ENCODE results near the gene LCMT2. TPM values are rescaled to one million over a fixed set of nuclear protein-coding genes. Genes with fewer than 3 reads are reported as not detected.

LCMT2 gene
- total RNA-seq, 1 donor from 2014 or later: 8.1 TPM

DNA sequence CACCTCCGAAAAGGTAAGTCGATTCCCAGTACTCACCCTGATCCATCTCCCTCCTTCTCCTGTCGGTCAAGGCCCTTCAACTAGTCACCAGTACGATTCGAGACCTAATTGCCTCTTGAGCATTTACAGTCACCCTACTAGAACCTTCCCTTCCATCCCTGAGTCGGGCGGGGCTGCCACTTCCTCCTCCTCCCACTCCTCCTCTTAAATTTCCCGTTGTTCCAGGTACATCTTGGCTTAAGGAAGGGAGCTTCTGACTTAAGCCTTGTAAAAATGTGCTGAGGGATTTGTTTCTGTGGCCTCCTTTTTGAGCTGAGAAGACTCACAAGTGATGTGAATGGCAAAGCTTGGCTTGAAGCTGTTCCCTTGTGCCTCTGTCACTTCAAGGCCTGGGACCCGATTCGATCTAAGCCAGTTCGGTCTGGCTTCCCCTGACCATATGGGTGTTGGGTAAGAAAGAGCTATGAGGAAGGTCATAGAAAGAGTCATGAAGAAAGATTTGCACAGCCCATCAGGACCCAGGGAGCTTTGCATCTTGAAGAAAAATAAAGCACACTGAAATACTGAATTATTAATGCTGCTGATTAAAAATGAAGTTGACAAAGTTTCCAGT, 28.1 kb downstream of the LCMT2 start, which contains the start of gene TGM7:
Gene TGM7, minus strand, starts transcription at position 51 of the 613 bp plus-strand sequence.
- ATAC-seq (no peak), DNase-seq (no peak)
- H3K4me3 ChIP-seq: no peak within 1 kb of the TSS
- no peaks in the 10 kb centered on the region for H3K36me3 ChIP-seq
- intact Hi-C loops (cut with DNase I): no loop called here
- TF ChIP-seq, protein P1, sequence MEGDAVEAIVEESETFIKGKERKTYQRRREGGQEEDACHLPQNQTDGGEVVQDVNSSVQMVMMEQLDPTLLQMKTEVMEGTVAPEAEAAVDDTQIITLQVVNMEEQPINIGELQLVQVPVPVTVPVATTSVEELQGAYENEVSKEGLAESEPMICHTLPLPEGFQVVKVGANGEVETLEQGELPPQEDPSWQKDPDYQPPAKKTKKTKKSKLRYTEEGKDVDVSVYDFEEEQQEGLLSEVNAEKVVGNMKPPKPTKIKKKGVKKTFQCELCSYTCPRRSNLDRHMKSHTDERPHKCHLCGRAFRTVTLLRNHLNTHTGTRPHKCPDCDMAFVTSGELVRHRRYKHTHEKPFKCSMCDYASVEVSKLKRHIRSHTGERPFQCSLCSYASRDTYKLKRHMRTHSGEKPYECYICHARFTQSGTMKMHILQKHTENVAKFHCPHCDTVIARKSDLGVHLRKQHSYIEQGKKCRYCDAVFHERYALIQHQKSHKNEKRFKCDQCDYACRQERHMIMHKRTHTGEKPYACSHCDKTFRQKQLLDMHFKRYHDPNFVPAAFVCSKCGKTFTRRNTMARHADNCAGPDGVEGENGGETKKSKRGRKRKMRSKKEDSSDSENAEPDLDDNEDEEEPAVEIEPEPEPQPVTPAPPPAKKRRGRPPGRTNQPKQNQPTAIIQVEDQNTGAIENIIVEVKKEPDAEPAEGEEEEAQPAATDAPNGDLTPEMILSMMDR (IDR thresholded peaks at IDR 0.05): no peak
- H3K9me3 ChIP-seq: no peaks in the 10 kb centered on the region
- no peaks in the 10 kb centered on the region for H3K4me1 ChIP-seq
- peaks cover 8% of the 10 kb centered on the region for H3K27me3 ChIP-seq
- H3K27ac ChIP-seq: no peak within 1 kb of the TSS

DNA sequence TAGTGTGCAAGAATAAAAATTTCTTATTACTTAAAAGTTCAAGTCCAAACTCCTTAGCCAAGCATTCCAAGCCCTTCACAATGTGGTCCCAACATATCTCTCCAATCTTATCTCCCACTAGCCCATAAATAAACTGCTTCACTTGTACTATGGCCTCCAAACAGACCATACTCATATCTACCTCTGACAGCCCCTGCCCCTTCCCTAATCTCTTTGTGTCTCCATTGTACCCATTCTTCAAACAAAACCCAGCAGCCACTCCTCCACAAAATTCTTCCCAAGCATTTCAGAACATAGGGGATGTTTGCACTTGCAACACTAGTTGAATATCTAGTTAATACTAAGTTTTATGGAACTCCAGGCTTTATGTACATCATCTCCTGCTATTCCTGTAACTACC, 30.5 kb downstream of the LCMT2 start:
- Histone ChIP-seq H3K9me3 (no peaks in the 10 kb centered on the region), H3K36me3 (no peaks in the 10 kb centered on the region), H3K27ac (no peak overlapping the region), H3K4me3 (no peak overlapping the region), H3K27me3 (peaks cover 13% of the 10 kb centered on the region), H3K4me1 (no peaks in the 10 kb centered on the region)
- TF ChIP-seq, protein P1 (IDR thresholded peaks at IDR 0.05): no peak
- ATAC-seq: no peak
- DNase-seq: no peak
- intact Hi-C loops (cut with DNase I): no loop called here

DNA sequence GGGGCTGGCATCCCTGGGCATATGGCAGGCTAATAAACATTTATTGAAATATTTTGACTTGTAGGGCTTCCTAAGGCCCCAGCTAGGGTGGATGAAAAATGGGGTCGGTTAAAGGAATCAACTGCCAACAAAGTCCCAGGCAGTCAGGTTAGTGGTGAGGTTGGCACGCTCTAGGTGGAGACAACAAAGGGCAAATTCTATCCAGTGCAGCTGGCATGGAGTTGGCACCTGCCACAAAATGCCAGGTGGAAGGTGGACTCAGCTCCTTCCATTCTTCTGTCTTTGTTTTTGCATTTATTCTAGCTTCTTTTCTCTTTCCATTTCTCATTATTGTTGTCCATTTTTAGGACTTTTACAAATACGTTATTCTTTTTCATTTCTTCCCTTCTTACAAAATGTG, 31.0 kb downstream of the LCMT2 start:
- H3K27me3 ChIP-seq: peaks cover 18% of the 10 kb centered on the region
- H3K4me1 ChIP-seq: no peaks in the 10 kb centered on the region
- TF ChIP-seq, protein P1 (IDR thresholded peaks at IDR 0.05): no peak

GRCh38 chr15:43294091-43294706, 36.2 kb downstream of the LCMT2 start:
- intact Hi-C loops (cut with DNase I): no loop called here
- DNase-seq (no peak), ATAC-seq (no peak)
- H3K4me1 ChIP-seq: no peaks in the 10 kb centered on the region
- no peak overlapping the region for H3K27ac ChIP-seq
- H3K9me3 ChIP-seq: no peaks in the 10 kb centered on the region
- no peaks in the 10 kb centered on the region for H3K36me3 ChIP-seq
- H3K27me3 ChIP-seq: peaks cover 23% of the 10 kb centered on the region
- TF ChIP-seq, protein P1 (IDR thresholded peaks at IDR 0.05): no peak
- no peak overlapping the region for H3K4me3 ChIP-seq

More for the DNA sequence above, 31.0 kb downstream of the LCMT2 start:
- H3K27ac ChIP-seq: no peak overlapping the region
- no peak overlapping the region for H3K4me3 ChIP-seq
- DNase-seq (no peak), ATAC-seq (no peak)
- H3K36me3 ChIP-seq: no peaks in the 10 kb centered on the region
- no peaks in the 10 kb centered on the region for H3K9me3 ChIP-seq
- intact Hi-C loops (cut with DNase I): no loop called here

- no peak for ATAC-seq
- Histone ChIP-seq H3K4me1 (no peaks in the 10 kb centered on the region), H3K4me3 (no peak overlapping the region), H3K27ac (no peak overlapping the region), H3K27me3 (peaks cover 23% of the 10 kb centered on the region), H3K9me3 (no peaks in the 10 kb centered on the region), H3K36me3 (no peaks in the 10 kb centered on the region)
- DNase-seq: no peak
- intact Hi-C loops (cut with DNase I): no loop called here
- TF ChIP-seq, protein P1 (IDR thresholded peaks at IDR 0.05): no peak
These were observed 36.9 kb downstream of the LCMT2 start for GRCh38 chr15:43293432-43293831.
